ENCODE results near the gene SEL1L3.

DNA sequence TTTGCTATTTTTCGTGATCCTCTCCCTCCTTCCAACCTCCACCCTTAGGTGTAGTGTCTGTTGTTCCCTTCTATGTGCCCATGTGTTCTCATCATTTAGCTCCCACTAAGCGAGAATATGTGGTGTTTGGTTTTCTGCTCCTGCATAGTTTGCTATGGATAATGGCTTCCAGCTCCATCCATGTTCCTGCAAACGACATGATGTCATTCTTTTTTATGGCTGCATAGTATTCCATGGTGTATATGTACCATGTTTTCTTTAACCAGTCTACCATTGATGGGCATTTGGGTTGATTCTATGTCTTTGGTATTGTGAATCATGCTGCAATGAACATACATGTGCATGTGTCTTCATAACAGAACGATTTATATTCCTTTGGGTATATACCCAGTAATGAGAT, 102.7 kb downstream of the SEL1L3 start:
- TF ChIP-seq, protein P1, sequence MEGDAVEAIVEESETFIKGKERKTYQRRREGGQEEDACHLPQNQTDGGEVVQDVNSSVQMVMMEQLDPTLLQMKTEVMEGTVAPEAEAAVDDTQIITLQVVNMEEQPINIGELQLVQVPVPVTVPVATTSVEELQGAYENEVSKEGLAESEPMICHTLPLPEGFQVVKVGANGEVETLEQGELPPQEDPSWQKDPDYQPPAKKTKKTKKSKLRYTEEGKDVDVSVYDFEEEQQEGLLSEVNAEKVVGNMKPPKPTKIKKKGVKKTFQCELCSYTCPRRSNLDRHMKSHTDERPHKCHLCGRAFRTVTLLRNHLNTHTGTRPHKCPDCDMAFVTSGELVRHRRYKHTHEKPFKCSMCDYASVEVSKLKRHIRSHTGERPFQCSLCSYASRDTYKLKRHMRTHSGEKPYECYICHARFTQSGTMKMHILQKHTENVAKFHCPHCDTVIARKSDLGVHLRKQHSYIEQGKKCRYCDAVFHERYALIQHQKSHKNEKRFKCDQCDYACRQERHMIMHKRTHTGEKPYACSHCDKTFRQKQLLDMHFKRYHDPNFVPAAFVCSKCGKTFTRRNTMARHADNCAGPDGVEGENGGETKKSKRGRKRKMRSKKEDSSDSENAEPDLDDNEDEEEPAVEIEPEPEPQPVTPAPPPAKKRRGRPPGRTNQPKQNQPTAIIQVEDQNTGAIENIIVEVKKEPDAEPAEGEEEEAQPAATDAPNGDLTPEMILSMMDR (conservative IDR thresholded peaks at IDR 0.05 in 1 of 2, IDR thresholded peaks at IDR 0.05 in 1 of 2; ENCODE audit: low read depth in 1 of 2, low read length in 2 of 2) = no peak
- TF ChIP-seq EZH2 (IDR thresholded peaks at IDR 0.05; ENCODE audit: low read length, missing control alignments) = no peak
